Smooth muscle cell (in vitro differentiated cells): ENCODE results near the gene RAB21. TPM values are rescaled to one million over a fixed set of nuclear protein-coding genes. Genes with fewer than 3 reads are reported as not detected.

Experiments
- DNase-seq: peaks from one replicate; lab custom pipeline; 2025; ENCODE audit not compliant: unreplicated experiment; lab: John Stamatoyannopoulos, UW
- H2AFZ ChIP-seq: fragments of 200-600 bp; sonication (generic); 2 replicates; pipeline ENCODE4 v1.6.0; 2016; ENCODE audit warnings: antibody characterized with exemption, low read depth, mild to moderate bottlenecking
- H3F3A ChIP-seq: fragments of 200-600 bp; sonication (generic); 2 replicates; pipeline ENCODE4 v1.6.0; 2017; ENCODE audit warnings: antibody characterized with exemption, low read depth
- H3K27ac ChIP-seq: fragments of 200-600 bp; sonication (generic); 2 replicates; pipeline ENCODE4 v1.5.1; 2016; ENCODE audit warnings: low read depth, mild to moderate bottlenecking
- H3K27me3 ChIP-seq: fragments of 200-600 bp; sonication (generic); 2 replicates; pipeline ENCODE4 v1.6.1; 2016; ENCODE audit warnings: low read depth, mild to moderate bottlenecking
- H3K36me3 ChIP-seq: fragments of 200-600 bp; sonication (generic); 2 replicates; pipeline ENCODE4 v1.5.1; 2016; ENCODE audit warnings: low read depth
- H3K4me1 ChIP-seq: fragments of 200-600 bp; sonication (generic); 2 replicates; pipeline ENCODE4 v1.5.1; 2016; ENCODE audit warnings: low read depth
- H3K4me2 ChIP-seq: fragments of 200-600 bp; sonication (generic); 2 replicates; pipeline ENCODE4 v1.6.0; 2016; ENCODE audit warnings: mild to moderate bottlenecking
- H3K4me3 ChIP-seq: fragments of 200-600 bp; sonication (generic); 2 replicates; pipeline ENCODE4 v1.5.1; 2016; ENCODE audit warnings: mild to moderate bottlenecking
- H3K79me2 ChIP-seq: fragments of 200-600 bp; sonication (generic); 2 replicates; pipeline ENCODE4 v1.6.0; 2016; ENCODE audit warnings: low read depth, mild to moderate bottlenecking
- H3K9ac ChIP-seq: fragments of 200-600 bp; sonication (generic); 2 replicates; pipeline ENCODE4 v1.6.0; 2016; ENCODE audit warnings: low read depth
- H3K9me3 ChIP-seq: fragments of 200-600 bp; sonication (generic); replicated peaks from 2 replicates; pipeline ENCODE4 v1.5.1; 2016; ENCODE audit warnings: low read depth
- H4K20me1 ChIP-seq: fragments of 200-600 bp; sonication (generic); 2 replicates; pipeline ENCODE4 v1.6.0; 2016; ENCODE audit warnings: low read depth
- WGBS: methylation state at CpG from one replicate; pipeline ENCODE4 v1.1.7; 2016; ENCODE audit warnings: low lambda C conversion rate; 5-methylcytosine and 5-hydroxymethylcytosine counted together
- polyA plus RNA-seq: library from polyadenylated mRNA; unstranded; fragments of >200 nt; fragmentation: Nextera tagmentation; extraction: Ambion mirVana; gene quantifications from 2 replicates; pipeline ENCODE4 v1.2.1, GENCODE V29; 2016
- total RNA-seq: library from RNA; depleted of rRNA; stranded (reverse); fragments of >200 nt; gene quantifications from 2 replicates; pipeline ENCODE4 v1.2.3, GENCODE V29; 2014
- TF ChIP-seq, protein P1 (sequence below): fragments of 200-600 bp; sonication (generic); IDR thresholded peaks from 2 replicates; pipeline ENCODE4 v1.5.1; 2017; ENCODE audit warnings: borderline replicate concordance, mild to moderate bottlenecking, antibody characterized with exemption; ENCODE audit not compliant: insufficient read depth, poor library complexity, severe bottlenecking

Gene RAB21
- total and polyA plus RNA-seq, 2 experiments from 2014 or later = 7.2 to 49.3 TPM

DNA sequence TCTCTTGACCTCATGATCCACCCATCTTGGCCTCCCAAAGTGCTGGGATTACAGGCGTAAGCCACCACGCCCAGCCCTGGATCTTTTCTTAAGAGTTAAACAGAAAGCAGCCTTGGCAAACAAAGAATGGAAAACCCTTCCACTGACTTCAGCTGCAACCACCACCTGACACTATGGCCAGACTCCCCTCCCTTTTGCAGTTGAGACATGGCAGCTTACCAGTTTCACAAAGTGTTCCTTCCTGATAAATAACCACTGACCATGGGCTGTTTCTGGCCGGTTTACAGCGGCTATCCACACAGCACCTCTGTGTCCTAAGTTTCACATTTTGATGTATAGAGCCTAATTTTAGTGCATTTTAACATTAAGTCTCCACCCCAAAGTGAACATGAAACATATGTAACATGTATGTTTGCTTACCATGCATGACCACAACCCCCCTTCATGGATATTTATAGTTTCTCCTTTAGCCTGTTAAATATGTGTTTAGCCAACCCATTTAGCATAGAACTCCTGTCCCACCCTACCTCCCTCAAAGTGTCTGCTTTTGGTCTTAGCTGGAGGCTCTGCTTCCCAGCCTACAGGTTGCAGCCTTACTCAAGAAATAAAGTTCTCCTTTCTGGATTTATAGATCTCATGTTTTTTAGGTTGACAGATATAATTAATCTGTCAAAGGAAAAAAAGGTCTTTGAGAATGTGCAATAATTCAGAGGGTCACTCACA lies 32.7 kb upstream of the RAB21 start:
- no peak overlapping the region for H3K4me2 ChIP-seq
- no peaks in the 10 kb centered on the region for H4K20me1 ChIP-seq
- no peak overlapping the region for H2AFZ ChIP-seq
- H3F3A ChIP-seq = no peaks in the 10 kb centered on the region
- H3K79me2 ChIP-seq = no peaks in the 10 kb centered on the region
- H3K36me3 ChIP-seq = no peaks in the 10 kb centered on the region
- DNase-seq = no peak
- H3K27ac ChIP-seq = no peak overlapping the region
- H3K4me1 ChIP-seq = no peaks in the 10 kb centered on the region
- no peaks in the 10 kb centered on the region for H3K27me3 ChIP-seq
- no peak overlapping the region for H3K4me3 ChIP-seq
- TF ChIP-seq, protein P1, sequence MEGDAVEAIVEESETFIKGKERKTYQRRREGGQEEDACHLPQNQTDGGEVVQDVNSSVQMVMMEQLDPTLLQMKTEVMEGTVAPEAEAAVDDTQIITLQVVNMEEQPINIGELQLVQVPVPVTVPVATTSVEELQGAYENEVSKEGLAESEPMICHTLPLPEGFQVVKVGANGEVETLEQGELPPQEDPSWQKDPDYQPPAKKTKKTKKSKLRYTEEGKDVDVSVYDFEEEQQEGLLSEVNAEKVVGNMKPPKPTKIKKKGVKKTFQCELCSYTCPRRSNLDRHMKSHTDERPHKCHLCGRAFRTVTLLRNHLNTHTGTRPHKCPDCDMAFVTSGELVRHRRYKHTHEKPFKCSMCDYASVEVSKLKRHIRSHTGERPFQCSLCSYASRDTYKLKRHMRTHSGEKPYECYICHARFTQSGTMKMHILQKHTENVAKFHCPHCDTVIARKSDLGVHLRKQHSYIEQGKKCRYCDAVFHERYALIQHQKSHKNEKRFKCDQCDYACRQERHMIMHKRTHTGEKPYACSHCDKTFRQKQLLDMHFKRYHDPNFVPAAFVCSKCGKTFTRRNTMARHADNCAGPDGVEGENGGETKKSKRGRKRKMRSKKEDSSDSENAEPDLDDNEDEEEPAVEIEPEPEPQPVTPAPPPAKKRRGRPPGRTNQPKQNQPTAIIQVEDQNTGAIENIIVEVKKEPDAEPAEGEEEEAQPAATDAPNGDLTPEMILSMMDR = no peak
- no peaks in the 10 kb centered on the region for H3K9me3 ChIP-seq
- WGBS = 96% methylated on average over 4 of the region's 4 CpGs
- no peak overlapping the region for H3K9ac ChIP-seq

DNA sequence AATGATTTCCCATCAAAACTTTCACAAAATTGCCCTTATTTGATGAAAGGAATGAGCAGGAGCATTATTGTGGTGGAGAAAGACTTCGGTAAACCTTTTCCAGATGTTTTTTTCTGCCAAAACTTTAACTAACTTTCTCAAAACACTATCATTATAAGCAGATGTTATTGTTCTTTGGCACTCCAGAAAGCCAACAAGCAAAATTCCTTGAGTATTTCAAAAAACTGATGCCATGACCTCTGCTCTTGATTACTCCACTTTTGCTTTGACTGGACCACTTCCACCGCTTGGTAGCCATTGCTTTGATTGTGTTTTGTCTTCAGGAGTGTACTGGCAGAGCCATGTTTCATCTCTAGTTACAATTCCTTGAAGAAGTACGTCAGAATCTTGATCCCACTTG lies 29.7 kb upstream of the RAB21 start:
- no peaks in the 10 kb centered on the region for H3F3A ChIP-seq
- H2AFZ ChIP-seq = no peak overlapping the region
- H3K4me3 ChIP-seq = no peak overlapping the region
- no peak for DNase-seq
- H3K27ac ChIP-seq = no peak overlapping the region
- WGBS = 87% methylated on average over 3 of the region's 3 CpGs
- TF ChIP-seq, protein P1 = no peak
- H3K36me3 ChIP-seq = no peaks in the 10 kb centered on the region
- H3K4me1 ChIP-seq = no peaks in the 10 kb centered on the region
- H4K20me1 ChIP-seq = no peaks in the 10 kb centered on the region
- H3K9me3 ChIP-seq = no peaks in the 10 kb centered on the region
- H3K9ac ChIP-seq = no peak overlapping the region
- H3K79me2 ChIP-seq = no peaks in the 10 kb centered on the region
- no peaks in the 10 kb centered on the region for H3K27me3 ChIP-seq
- no peak overlapping the region for H3K4me2 ChIP-seq

DNA sequence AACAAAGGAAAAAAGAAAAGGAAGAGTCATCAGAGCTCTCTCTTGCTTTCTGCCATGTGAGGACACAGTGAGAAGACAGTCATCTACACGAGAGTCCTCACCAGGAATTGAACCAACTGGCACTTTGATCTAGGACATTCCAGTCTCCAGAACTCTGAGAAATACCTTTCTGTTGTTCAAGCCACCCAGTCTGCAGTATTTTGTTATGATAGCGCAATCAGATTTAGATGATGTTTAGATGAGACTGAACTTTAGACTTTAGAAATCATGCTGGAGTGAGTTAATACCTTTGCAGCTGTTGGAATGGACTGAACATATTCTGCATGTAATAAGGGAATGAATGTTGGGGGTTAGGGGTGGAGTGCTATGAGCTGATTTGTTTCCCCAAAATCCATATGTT lies 28.1 kb upstream of the RAB21 start:
- TF ChIP-seq, protein P1 = no peak
- H3K4me1 ChIP-seq = no peaks in the 10 kb centered on the region
- no peak overlapping the region for H2AFZ ChIP-seq
- H3F3A ChIP-seq = no peaks in the 10 kb centered on the region
- H3K79me2 ChIP-seq = no peaks in the 10 kb centered on the region
- H3K4me3 ChIP-seq = no peak overlapping the region
- H3K27me3 ChIP-seq = no peaks in the 10 kb centered on the region
- no peak for DNase-seq
- 90% methylated on average over 2 of the region's 2 CpGs for WGBS
- no peaks in the 10 kb centered on the region for H4K20me1 ChIP-seq
- H3K4me2 ChIP-seq = no peak overlapping the region
- H3K27ac ChIP-seq = no peak overlapping the region
- no peaks in the 10 kb centered on the region for H3K36me3 ChIP-seq
- no peak overlapping the region for H3K9ac ChIP-seq
- H3K9me3 ChIP-seq = no peaks in the 10 kb centered on the region

DNA sequence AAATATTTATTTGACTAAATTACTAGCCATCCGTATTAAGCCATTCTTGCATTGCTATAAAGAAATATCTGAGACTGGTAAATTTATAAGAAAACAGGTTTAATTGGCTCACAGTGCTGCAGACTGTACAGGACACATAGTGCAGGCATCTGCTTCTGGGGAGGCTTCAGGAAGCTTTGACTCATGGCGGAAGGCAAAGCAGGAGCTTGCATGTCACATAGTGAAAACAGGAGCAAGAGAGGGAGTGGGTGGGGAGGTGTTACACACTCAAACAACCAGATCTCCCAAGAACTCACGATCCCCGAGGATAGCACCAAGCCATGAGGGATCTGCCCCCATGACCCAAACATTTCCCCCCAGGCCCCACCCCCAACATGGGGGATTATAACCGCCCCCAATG lies 26.7 kb upstream of the RAB21 start:
- no peaks in the 10 kb centered on the region for H3K79me2 ChIP-seq
- no peaks in the 10 kb centered on the region for H3K9me3 ChIP-seq
- H3K27ac ChIP-seq = no peak overlapping the region
- TF ChIP-seq, protein P1 = no peak
- no peak overlapping the region for H2AFZ ChIP-seq
- no peak for DNase-seq
- no peaks in the 10 kb centered on the region for H3K4me1 ChIP-seq
- H3F3A ChIP-seq = no peaks in the 10 kb centered on the region
- H3K4me2 ChIP-seq = no peak overlapping the region
- H3K27me3 ChIP-seq = no peaks in the 10 kb centered on the region
- H4K20me1 ChIP-seq = no peaks in the 10 kb centered on the region
- no peaks in the 10 kb centered on the region for H3K36me3 ChIP-seq
- no peak overlapping the region for H3K9ac ChIP-seq
- no peak overlapping the region for H3K4me3 ChIP-seq
- 72% methylated on average over 5 of the region's 5 CpGs for WGBS
